AG10803 (cell line): Measurements from ENCODE around the gene TPGS2.
A peak's percentile ranks its signal among the peaks of the same experiment; 100 is the strongest.

Source experiments
- DNase-seq: peaks from one replicate; pipeline ENCODE4 v3.0.0; 2010; ENCODE audit warnings: low read depth
- H3K4me3 ChIP-seq: 2 replicates; pipeline ENCODE4 v1.5.1; 2011; ENCODE audit warnings: mild to moderate bottlenecking, low read length, control low read depth
- CTCF ChIP-seq: conservative IDR thresholded peaks from 2 replicates; pipeline ENCODE4 v1.5.1; 2011; ENCODE audit warnings: mild to moderate bottlenecking, low read length, control low read depth, inconsistent platforms

TPGS2 gene

GRCh38 chr18:36851202-36851590 lies 22.4 kb upstream of the TPGS2 start:
- no peak overlapping the region for H3K4me3 ChIP-seq
- no peak for TF ChIP-seq CTCF
- no peak for DNase-seq

DNA sequence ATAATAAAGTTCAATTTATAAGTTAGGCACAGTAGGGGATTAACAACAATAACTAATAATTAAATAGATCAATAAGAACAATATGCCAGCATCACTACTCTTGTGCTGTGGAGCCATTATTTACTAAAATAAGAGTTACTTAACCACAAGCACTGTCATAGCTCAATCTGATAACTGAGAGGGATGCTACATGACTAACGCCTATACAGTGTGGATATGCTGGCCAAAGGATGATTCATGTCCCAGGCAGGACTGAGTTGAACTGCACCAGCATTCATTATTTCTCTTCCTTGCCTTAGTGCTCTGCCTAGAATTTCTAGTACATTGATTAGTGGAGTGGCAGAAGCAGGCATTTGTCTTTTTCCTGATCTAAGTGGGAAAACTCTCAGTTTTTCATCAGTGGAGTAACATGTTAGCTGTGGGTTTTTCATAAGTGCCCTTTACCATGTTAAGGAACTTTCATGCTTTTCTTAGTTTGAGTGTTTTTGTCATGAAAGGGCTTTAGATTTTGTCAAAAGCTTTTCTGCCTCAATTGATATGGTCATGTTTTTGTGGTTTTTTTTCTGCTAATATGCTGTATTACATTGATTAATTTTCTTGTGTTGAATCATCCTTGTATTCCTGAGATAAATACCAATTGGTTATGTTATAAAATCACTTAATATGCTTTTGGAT lies 21.9 kb upstream of the TPGS2 start:
- H3K4me3 ChIP-seq = no peak overlapping the region
- TF ChIP-seq CTCF = no peak
- peak; percentile 90 for DNase-seq

DNA sequence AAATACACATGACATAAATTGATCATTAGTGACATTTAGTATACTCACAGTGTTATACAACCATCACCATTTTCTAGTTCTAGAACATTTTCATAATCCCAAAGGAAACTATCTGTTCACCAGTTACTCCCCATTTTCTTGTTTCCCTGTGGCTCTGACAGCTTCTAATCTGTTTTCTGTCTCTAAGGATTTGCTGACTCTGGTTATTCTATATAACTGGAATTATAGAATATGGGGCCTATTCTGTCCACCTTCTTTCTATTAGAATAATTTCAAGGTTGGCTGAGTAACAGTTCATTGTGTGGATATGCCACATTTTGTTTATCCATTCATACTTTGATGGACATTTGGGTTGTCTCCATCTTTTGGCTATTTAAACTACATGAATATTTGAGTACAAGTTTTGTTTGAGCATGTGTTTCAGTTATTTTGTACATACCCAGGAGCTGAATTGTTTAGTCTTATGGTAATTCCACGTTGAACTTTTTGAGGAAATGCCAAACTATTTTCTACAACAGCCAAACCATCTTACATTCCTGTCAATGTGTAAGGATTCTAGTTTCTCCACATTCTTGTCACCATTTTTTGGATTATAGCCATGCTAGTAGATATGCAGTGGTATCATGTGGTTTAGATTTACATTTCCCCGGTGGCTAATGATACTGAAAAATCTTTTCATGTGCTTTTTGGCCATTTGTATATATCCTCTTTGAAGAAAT lies 20.6 kb upstream of the TPGS2 start:
- TF ChIP-seq CTCF = no peak
- no peak overlapping the region for H3K4me3 ChIP-seq
- peak; percentile 90 for DNase-seq

DNA sequence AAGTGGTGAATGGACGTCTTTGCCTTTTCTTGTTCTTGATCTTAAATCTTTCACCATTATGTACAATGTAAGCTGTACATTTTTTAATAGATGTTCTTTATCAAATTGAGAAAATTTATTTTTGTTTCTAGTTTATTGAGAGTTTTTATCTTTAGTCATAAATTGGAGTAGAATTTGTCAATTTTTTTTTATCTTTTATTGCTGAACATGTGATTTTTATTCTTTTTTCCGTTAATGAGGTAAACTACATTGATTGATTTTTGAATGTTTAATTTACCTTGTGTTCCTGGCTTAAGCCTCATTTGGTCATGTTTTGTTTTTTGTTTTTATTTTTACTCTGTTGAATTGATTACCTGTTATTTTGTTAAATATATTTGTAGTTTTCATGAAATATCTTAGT lies 19.8 kb upstream of the TPGS2 start:
- H3K4me3 ChIP-seq = no peak overlapping the region
- TF ChIP-seq CTCF = no peak
- no peak for DNase-seq

DNA sequence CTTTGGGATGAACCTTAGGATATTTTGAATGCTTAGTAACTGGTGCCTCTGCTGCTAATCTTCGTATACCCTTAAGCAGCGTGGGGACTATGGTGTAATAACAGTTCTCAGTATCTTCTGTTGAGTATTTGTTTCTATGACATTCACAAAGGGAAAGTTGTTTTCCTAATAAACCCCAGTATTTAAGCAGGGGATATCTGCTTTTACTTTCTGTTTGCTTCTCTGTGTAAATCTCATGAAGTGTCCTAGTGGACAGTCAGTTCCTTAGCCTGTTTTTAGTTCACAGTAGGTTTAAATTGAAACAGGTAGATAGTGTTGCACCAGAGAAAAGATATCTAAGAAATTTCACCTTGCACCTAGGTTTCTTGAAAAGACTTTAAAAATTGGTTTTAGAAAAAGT lies 15.0 kb upstream of the TPGS2 start:
- H3K4me3 ChIP-seq = no peak overlapping the region
- DNase-seq = no peak
- no peak for TF ChIP-seq CTCF

GRCh38 chr18:36843199-36843598 lies 14.4 kb upstream of the TPGS2 start:
- no peak for DNase-seq
- H3K4me3 ChIP-seq = no peak overlapping the region
- no peak for TF ChIP-seq CTCF

GRCh38 chr18:36839835-36840234 lies 11.0 kb upstream of the TPGS2 start:
- DNase-seq = no peak
- H3K4me3 ChIP-seq = no peak overlapping the region
- TF ChIP-seq CTCF = no peak
